Measurements from ENCODE around the gene ADAM17.

DNA sequence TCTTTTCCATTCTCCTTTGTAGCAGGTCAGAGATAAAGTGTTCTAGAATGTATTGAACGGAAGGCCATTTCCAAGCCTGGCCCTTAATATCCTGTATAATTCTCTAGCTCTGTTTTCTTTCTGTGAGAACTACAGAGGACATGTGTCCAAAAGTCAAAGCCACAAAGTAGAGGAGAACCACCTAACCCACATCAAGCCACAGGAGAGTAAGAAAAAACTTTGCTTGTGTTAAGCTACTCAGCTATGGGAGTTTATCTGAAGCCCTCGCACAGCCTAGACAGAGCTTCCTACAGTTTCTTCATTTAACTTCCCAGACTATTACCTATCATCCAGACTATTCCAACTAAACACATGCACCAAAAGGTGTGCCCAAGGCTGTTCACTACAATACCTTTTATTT, 22.0 kb downstream of the ADAM17 start:
- TF ChIP-seq GATA3 (IDR thresholded peaks at IDR 0.05; ENCODE audit: low read depth, low read length) (no peak), GATA2 (IDR thresholded peaks at IDR 0.05; ENCODE audit: low read depth, low read length) (no peak)
